Left forelimb (tissue), 1 donor: Measurements from ENCODE around the gene PI3.

Experiments used
- DNase-seq: peaks from one replicate; pipeline ENCODE4 v3.0.0-alpha.2; 2018; ENCODE audit warnings: low spot score

The PI3 gene

DNA sequence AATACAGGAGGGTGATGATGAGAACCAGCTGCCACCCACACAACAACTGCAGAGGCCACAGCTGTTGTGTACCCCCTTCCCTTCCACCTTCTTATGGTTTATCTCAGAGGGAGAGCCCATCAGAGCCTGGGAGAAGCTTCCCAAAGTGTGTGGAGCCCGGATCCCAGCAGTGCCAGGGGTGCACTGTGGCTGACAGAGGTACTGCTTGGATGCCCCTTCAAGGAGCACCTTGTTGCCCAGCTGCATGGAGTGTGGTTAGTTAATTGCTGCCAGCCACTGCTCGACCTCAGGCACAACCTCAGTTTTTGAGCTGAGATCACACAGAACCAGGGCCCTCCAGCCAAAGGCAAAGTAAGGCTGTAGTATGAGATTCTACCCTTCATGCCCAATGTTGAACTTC is 13.0 kb downstream of the PI3 start:
- no peak for DNase-seq

DNA sequence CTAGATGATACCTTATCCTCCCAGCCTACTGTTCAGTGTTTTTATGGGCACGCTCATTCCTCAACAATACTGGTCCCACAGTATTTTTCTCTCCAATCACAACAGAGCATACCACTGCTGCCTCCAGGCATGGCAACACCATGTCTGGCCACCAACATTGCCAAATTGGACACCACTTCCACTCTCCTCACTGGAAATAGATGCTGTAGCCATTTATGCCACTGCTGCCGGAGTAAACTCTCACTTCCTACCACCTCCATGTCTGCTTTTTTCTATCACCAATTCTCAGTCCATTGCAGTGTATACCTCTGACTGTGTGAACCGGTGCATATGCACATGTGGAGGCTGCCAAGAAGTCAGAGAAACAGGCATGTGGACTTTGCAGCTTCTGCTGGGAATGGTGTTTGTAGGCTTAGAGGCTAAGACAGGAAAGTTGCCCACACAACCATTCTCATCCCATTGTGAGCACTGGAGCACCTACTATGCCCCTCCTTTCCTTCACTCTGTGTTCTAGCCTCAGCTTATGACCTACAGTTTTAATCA is 14.4 kb downstream of the PI3 start:
- no peak for DNase-seq

DNA sequence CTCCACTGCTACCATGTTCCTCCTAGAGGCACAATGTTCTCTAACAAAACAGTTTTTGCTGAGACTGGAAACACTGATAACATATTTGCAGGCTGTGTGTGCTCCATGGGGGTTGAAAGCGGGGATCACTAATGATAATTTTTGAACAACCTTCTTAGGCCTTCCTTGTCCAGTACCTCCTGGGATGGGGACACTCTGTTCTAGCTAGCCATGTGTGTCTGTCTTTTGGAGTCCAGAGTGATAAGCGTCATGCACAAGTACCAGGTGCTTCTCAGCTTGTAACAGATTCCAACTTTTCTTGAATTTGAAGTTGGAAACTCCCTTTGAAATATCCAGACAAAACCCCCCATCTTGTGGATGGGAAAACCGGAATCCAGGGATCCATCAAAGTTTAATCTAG is 15.2 kb downstream of the PI3 start:
- DNase-seq: no peak

DNA sequence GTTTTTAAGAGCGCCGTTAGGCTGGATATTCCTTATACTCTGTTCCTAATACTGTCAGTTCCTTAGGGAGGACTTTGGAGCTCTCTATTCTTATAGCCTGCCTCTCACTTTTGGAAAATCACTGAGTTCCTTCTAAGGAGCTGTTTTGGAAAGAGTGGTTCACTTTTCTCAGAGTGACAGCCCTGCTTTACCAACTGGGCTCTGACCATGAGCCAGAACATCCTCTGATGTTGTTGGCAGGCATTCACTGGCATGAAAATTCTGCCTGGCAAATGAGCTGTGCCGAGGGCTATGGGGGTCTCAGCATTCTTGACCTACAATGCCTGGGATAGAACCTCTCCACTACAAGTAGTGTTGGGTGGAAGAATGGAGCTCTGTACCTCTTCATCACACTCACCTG is 17.2 kb downstream of the PI3 start:
- no peak for DNase-seq

DNA sequence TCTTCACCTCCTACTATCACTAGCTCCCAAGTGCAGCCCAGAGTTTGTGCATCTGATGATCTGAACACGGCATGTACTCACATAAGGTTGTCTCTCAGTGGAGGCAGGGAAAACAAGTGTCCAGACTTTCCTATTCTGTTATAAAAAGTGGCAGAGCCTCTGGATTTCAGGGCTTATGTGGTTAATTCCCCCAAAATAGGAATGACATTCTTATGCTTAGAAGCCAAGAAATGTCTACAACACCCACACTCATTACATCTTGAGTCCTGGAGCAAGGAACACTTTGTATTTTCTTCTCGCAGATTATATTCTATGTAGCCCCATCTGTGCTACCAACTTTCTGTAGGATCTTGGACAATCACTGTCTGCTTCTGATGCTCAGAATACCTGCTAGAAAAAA is 18.6 kb downstream of the PI3 start:
- DNase-seq: no peak

DNA sequence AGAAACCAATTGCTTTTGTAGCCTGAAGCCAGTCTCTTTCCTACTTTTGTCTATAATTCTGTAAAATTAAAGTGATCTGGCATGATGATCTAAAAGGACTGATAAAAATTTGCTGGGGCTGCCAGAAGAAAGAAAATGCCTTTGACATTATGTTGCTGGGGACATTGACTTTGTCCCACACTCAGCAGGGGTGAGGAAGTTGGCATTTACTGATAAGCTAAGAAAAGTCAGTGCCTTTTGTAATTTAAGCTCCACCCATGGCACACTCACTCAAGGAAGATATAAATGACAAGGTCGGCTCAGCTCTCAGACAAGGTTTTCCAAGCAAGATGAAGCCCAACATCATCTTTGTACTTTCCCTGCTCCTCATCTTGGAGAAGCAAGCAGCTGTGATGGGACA is 32.0 kb downstream of the PI3 start, which contains the start of gene SEMG1:
Gene SEMG1, plus strand, starts transcription at position 309 of the 400 bp plus-strand sequence. Its CDS starts 21 bp downstream, at position 330.
- no peak for DNase-seq

DNA sequence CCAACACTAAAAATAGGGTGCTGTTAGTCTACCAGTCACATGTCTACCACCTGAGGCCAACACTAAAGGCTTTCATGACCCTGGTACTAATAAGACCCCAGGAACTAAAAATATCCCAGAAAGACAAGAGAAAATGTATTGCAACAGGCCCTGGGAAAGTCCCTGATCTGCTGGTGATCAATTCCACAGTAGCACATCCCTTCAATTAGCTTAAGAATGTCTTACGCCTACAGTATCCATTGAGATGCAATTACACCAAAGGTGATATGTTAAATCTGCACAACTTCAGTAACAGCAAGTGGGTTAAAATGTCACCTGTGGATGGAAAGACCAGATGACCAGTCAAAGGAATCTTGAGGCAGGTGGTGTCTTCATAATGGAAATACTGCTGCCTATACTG is 35.2 kb downstream of the PI3 start:
- no peak for DNase-seq

DNA sequence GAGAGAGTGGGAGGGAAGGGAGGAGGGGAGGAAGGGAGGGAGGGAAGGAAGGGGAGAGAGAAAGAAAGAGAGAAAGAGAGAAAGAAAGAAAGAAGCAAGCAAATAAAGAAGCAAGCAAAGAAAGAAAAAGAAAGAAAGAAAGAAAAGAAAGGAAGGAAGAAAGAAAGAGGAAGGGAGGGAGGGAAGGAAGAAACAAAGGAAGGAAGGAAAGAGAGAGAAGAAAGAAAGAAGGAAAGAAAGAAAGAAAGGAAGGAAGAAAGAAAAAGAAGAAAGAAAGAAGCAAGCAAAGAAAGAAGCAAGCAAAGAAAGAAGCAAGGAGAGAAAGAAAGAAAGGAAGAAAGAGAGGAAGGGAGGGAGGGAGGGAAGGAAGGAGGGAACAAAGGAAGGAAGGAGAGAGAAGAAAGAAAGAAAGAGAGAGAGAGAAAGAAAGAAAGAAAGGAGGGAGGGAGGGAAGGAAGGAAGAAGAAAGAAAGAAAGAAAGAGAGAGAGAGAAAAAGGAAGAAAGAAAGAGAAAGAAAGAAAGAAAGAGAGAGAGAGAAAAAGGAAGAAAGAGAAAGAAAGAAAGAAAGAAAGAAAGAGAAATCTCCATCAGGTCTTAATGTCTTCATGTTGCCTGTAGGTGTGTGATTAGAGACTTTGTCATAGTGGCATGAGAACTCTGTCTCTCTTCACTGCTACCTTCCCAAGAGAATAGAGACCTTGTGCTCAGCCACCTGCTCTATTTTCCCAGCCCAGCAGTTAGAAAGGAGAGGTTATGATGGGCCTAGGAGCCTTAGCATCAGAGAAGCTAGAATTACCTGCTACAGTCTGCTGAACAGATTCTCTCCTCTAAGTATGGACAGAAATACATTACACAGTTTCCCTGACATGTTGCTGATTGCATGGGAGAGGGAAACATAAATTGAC is 37.1 kb downstream of the PI3 start:
- no peak for DNase-seq

DNA sequence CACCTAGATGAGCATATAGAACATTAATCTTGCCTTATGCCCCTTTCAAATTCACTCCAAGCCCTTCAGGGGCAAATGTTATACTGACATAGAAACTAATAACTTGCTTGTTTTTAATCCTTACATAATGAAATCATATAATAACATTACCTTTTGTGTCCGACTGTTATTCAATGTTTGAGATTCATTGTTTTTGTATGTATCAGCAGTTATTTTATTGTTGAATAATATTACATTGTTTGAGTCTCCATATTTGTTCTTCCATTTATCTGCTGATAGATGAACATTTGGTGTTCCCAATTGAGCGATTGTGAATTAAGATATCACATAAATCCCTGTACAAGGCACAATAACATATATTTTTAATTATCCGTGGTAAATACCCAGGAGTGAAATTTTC is 38.1 kb downstream of the PI3 start:
- no peak for DNase-seq

DNA sequence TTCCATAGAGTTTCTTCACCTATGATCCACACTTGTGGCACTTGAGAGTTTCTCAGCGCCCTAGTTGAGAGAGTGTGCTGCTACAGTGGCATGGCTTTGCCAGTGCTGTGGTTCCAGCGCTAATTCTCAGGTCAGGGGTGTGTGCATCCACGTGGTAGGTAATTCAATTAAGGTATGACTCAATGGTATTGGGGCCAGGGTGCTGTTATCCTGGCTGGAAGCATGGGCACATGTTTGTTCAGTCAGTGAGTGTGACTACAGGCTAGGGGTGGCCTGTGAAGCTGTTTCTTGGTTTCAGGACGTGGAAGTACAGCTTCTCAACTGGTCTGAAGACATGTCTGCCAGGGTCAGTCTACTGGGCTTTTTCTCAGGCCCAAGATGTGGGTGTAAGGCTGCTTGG is 43.4 kb downstream of the PI3 start:
- DNase-seq: no peak

DNA sequence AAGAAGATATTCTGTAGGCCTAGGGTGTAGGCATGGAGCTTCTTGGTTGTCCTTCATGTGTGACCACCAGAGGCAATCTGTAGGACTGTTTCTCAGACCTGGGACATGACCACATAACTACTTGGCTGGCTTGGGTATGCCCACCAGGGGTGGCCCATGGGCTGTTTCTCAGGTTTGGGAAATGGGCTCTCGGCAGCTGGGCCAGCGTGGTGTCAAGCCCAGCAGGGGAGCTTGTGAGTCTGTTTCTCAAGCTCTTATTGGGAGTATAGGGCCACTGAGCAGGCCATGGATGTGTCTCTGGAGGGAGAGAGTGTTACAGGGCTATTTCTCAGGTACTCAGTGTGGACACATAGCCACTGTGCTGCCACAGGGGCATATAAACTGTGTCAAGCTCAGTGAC is 43.9 kb downstream of the PI3 start:
- DNase-seq: no peak

DNA sequence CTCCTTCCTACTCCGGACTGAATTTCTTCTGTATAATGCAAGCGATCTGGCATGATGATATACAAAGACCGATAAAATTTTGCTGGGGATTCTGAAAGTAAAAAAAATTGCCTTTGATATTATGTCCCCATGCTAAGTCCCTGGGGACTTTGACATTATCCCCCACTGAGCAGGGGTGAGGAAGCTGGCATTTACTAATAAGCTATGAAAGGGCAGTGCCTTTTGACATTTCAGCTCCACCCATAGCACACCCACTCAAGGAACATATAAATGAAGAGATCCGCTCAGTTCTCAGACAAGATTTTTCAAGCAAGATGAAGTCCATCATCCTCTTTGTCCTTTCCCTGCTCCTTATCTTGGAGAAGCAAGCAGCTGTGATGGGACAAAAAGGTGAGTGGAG is 46.4 kb downstream of the PI3 start, which contains the start of gene SEMG2:
Gene SEMG2, plus strand, starts transcription at position 298 of the 400 bp plus-strand sequence. Its CDS starts 17 bp downstream, at position 315.
- no peak for DNase-seq

DNA sequence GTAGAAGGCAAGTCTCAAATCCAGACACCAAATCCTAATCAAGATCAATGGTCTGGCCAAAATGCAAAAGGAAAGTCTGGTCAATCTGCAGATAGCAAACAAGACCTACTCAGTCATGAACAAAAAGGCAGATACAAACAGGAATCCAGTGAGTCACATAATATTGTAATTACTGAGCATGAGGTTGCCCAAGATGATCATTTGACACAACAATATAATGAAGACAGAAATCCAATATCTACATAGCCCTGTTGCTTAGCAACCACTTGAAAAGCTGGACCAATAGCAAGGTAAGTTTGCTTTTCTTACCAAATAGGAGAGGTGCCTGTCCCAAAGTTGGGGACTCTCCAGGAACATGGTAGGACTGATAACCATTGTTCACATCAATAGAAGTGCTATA is 48.4 kb downstream of the PI3 start:
- no peak for DNase-seq
